ENCODE data around the gene MGRN1. TPM values are rescaled to one million over a fixed set of nuclear protein-coding genes. Genes with fewer than 3 reads are reported as not detected.

MGRN1 gene
- total RNA-seq, 5 donors from 2014 or later (not counting 1 experiment from before 2014, with no cell fraction given), result 63.1 to 76.8 (median 72.2) TPM

DNA sequence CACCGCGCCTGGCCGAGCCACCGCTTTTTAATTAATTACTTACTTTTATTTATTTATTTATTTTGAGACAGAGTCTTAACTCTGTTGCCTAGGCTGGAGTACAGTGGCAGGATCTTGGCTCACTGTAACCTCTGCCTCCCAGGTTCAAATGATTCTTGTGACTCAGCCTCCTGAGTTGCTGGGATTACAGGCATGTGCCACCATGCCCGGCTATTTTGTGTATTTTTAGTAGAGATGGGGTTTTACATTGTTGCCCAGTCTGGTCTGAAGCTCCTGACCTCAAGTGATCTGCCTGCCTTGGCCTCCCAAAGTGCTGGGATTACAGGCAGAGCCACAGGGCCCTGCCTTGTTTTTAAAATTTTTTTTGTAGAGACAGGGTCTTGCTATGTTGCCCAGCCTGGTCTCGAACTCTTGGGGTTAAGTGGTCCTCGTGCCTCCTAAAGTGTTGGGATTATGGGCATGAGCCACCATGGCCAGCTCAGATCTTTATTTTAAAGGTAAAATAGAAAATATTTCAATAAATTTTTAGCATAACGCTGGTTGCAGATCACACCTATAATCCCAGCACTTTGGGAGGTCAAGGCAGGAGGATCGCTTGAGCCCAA, 50.4 kb downstream of the MGRN1 start:
- H3K4me3 Mint-ChIP-seq, result peak overlapping the region in 1 of 3 donors; percentile 67
- no peaks in the 10 kb centered on the region for H3K27me3 Mint-ChIP-seq
- peaks cover 7 to 33% of the 10 kb centered on the region in 2 experiments for H3K4me1 ChIP-seq (ENCODE audit: control insufficient read depth in 1 of 2, extremely low read depth in 1 of 2, insufficient read depth in 2 of 2, low read length in 2 of 2)
- WGBS (ENCODE audit: insufficient coverage), result 83% methylated on average over 1 of the region's 9 CpGs
- peak overlapping the region; percentile 97 to 98 for H3K27ac Mint-ChIP-seq
- H3K9me3 Mint-ChIP-seq, result no peaks in the 10 kb centered on the region
- peak overlapping the region; percentile 29 for H3K27ac ChIP-seq (ENCODE audit: low read length)
- DNase-seq (no peak), ATAC-seq (replicated peaks in 1 of 4) (no peak)
- peaks cover 4% of the 10 kb centered on the region for H3K36me3 Mint-ChIP-seq
- H3K9me3 ChIP-seq, result no peaks in the 10 kb centered on the region
- peaks cover 23 to 35% (median 28%) of the 10 kb centered on the region in 3 donors for H3K4me1 Mint-ChIP-seq
- ChIA-PET CTCF (interaction anchor here in 1 of 2 donors (0.6 kb wide), 1 partner anchor 18 kb away, joined by 3 read pairs; the partner anchor contains the start of gene NUDT16L1), POLR2A (interaction anchor here in 1 of 2 donors (0.6 kb wide), 1 partner anchor 15 kb away, joined by 5 read pairs; no protein-coding TSS in a partner anchor)
- H3K4me3 ChIP-seq (ENCODE audit: control insufficient read depth in 1 of 2, extremely low read depth in 1 of 2, low read length in 1 of 2), result no peak overlapping the region
- H3K36me3 ChIP-seq (ENCODE audit: control insufficient read depth in 2 of 2, extremely low read depth in 1 of 2, insufficient read depth in 1 of 2, low read length in 1 of 2), result peaks cover 10 to 46% of the 10 kb centered on the region in 2 donors
- H3K27me3 ChIP-seq (replicated peaks in 1 of 2; ENCODE audit: control insufficient read depth in 2 of 2, extremely low read depth in 1 of 2, insufficient read depth in 2 of 2, low read length in 1 of 2), result no peaks in the 10 kb centered on the region

DNA sequence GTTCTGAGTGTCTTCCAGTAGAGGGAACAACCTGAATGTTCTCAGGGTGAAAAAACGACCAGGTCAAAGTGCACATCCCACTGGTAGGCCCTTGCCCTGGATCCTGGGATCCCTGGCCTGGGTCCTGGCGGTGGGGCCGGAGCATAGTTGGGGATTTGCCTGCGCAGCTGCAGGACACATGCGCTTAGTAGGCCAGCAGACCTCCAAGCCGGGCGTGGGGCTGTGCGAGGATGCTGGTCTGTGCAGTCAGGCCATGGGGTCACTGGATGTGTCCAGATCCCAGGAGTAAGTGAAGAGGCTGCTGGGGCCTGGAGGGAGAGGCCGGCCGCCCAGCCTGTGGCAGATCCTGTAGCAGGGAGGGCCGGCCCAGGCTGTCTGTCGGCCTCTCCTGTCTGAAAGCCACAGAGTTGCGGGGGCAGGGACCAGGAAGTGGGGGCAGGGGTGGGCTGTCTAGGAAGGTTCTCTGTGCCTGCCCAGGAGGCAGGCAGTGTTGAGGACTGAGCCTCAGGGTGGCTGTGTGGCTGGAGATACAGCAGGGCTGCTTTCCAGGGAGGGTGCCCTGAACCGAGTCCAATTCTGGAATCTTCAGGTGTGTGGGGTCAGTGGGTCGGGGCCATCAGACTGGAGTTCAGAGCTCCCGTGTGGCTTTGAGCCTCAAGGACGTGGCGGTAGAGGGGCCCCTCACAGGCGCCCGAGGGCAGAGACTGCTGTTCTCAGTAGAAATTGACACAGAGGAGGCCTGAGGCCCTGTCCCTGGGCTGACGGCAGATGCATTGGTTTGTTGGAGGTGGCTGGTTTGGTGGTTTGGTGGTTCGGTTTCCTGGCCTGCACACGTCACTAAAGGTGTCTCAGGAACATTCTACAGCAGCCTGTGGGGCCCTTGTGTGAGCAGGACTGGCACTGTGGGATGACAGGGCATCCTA, 51.5 kb downstream of the MGRN1 start:
- H3K27me3 Mint-ChIP-seq, result no peaks in the 10 kb centered on the region
- DNase-seq (peak; percentile 42 to 85 (median 63)), ATAC-seq (replicated peaks in 1 of 4) (peak; percentile 80 to 95 (median 90))
- H3K4me3 Mint-ChIP-seq, result peak overlapping the region; percentile 43 to 67 (median 58)
- 28% methylated on average over 23 of the region's 23 CpGs for WGBS (ENCODE audit: insufficient coverage)
- ChIA-PET POLR2A (interaction anchor here in 1 of 2 donors (0.6 kb wide), 1 partner anchor 60 kb away, joined by 6 read pairs; no protein-coding TSS in a partner anchor), CTCF (interaction anchor here in 1 of 2 donors (0.6 kb wide), 1 partner anchor 744 kb away, joined by 3 read pairs; no protein-coding TSS in a partner anchor)
- peak overlapping the region; percentile 24 to 49 for H3K4me3 ChIP-seq (ENCODE audit: control insufficient read depth in 1 of 2, extremely low read depth in 1 of 2, low read length in 1 of 2)
- no peaks in the 10 kb centered on the region for H3K9me3 Mint-ChIP-seq
- H3K27ac Mint-ChIP-seq, result peak overlapping the region; percentile 97 to 98
- no peaks in the 10 kb centered on the region for H3K27me3 ChIP-seq (replicated peaks in 1 of 2; ENCODE audit: control insufficient read depth in 2 of 2, extremely low read depth in 1 of 2, insufficient read depth in 2 of 2, low read length in 1 of 2)
- peak overlapping the region; percentile 89 for H3K27ac ChIP-seq (ENCODE audit: low read length)
- H3K4me1 Mint-ChIP-seq, result peaks cover 23 to 40% (median 28%) of the 10 kb centered on the region in 3 donors
- H3K9me3 ChIP-seq, result no peaks in the 10 kb centered on the region
- peaks cover 10 to 39% of the 10 kb centered on the region in 2 donors for H3K36me3 ChIP-seq (ENCODE audit: control insufficient read depth in 2 of 2, extremely low read depth in 1 of 2, insufficient read depth in 1 of 2, low read length in 1 of 2)
- peaks cover 4% of the 10 kb centered on the region for H3K36me3 Mint-ChIP-seq
- peaks cover 7 to 37% of the 10 kb centered on the region in 2 experiments for H3K4me1 ChIP-seq (ENCODE audit: control insufficient read depth in 1 of 2, extremely low read depth in 1 of 2, insufficient read depth in 2 of 2, low read length in 2 of 2)

DNA sequence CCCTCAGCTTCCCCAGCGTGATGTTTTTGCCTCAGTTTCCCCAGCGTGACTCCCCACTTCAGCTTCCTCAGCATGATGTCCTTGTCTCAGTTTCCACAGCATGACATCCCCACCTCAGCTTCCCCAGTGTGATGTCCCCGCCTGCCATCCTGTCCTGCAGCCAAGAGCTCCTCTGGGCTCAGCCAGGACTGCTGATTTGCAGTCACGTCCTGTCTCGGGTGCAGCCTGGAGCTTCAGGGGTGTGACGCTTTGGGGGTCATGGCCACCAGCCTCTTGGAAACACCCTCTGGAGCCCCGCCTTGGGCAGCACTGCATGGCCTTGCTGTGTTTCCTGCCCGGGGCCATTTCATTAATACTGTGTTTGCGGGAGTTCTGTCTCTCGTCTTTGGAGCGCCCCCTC, 52.2 kb downstream of the MGRN1 start:
- Histone ChIP-seq H3K27me3 (replicated peaks in 1 of 2; ENCODE audit: control insufficient read depth in 2 of 2, extremely low read depth in 1 of 2, insufficient read depth in 2 of 2, low read length in 1 of 2) (no peaks in the 10 kb centered on the region), H3K4me3 (ENCODE audit: control insufficient read depth in 1 of 2, extremely low read depth in 1 of 2, low read length in 1 of 2) (peak overlapping the region; percentile 24 to 49), H3K27ac (ENCODE audit: low read length) (peak overlapping the region; percentile 89), H3K9me3 (no peaks in the 10 kb centered on the region), H3K4me1 (ENCODE audit: control insufficient read depth in 1 of 2, extremely low read depth in 1 of 2, insufficient read depth in 2 of 2, low read length in 2 of 2) (peaks cover 7 to 44% of the 10 kb centered on the region in 2 experiments), H3K36me3 (ENCODE audit: control insufficient read depth in 2 of 2, extremely low read depth in 1 of 2, insufficient read depth in 1 of 2, low read length in 1 of 2) (peaks cover 13 to 40% of the 10 kb centered on the region in 2 donors)
- ChIA-PET POLR2A (interaction anchor here in 1 of 2 donors (0.6 kb wide), 1 partner anchor 61 kb away, joined by 6 read pairs; no protein-coding TSS in a partner anchor), CTCF (interaction anchor here in 1 of 2 donors (0.6 kb wide), 1 partner anchor 745 kb away, joined by 3 read pairs; no protein-coding TSS in a partner anchor)
- Mint-ChIP-seq H3K27ac (peak overlapping the region; percentile 97 to 98), H3K9me3 (no peaks in the 10 kb centered on the region), H3K36me3 (peaks cover 7% of the 10 kb centered on the region), H3K4me3 (peak overlapping the region; percentile 43 to 67 (median 58)), H3K27me3 (no peaks in the 10 kb centered on the region), H3K4me1 (peaks cover 29 to 40% (median 30%) of the 10 kb centered on the region in 3 donors)
- peak in 1 of 4 experiments; percentile 19 for ATAC-seq (replicated peaks in 1 of 4)
- 56% methylated on average over 7 of the region's 11 CpGs for WGBS (ENCODE audit: insufficient coverage)
- DNase-seq, result no peak

DNA sequence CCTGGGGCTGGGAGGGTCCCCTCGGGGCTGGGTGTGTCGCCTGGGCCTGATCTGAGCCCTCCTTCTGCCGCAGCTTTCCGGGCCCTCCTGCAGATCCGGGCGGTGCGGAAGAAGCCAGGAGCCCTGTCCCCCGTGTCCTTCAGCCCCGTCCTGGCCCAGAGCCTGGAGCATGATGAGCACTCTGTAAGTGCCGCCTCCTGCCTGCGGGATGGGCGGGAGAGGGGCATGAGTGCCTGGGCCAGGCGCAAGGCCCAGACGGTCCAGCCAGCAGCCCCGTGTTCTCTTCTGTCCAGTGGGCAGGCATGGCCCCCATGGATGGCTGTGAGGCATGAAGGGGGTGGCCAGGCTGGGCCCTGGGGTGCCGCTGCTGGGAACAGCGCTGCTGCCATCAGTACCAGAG, 52.8 kb downstream of the MGRN1 start:
- ATAC-seq (replicated peaks in 1 of 4) (no peak), DNase-seq (no peak)
- Histone ChIP-seq H3K27me3 (replicated peaks in 1 of 2; ENCODE audit: control insufficient read depth in 2 of 2, extremely low read depth in 1 of 2, insufficient read depth in 2 of 2, low read length in 1 of 2) (no peaks in the 10 kb centered on the region), H3K4me3 (ENCODE audit: control insufficient read depth in 1 of 2, extremely low read depth in 1 of 2, low read length in 1 of 2) (no peak overlapping the region), H3K36me3 (ENCODE audit: control insufficient read depth in 2 of 2, extremely low read depth in 1 of 2, insufficient read depth in 1 of 2, low read length in 1 of 2) (peaks cover 10 to 42% of the 10 kb centered on the region in 2 donors), H3K4me1 (ENCODE audit: control insufficient read depth in 1 of 2, extremely low read depth in 1 of 2, insufficient read depth in 2 of 2, low read length in 2 of 2) (peaks cover 7 to 50% of the 10 kb centered on the region in 2 experiments), H3K9me3 (no peaks in the 10 kb centered on the region), H3K27ac (ENCODE audit: low read length) (peak overlapping the region; percentile 89)
- peaks cover 30 to 40% (median 30%) of the 10 kb centered on the region in 3 donors for H3K4me1 Mint-ChIP-seq
- H3K9me3 Mint-ChIP-seq, result no peaks in the 10 kb centered on the region
- 97% methylated on average over 14 of the region's 17 CpGs for WGBS (ENCODE audit: insufficient coverage)
- ChIA-PET POLR2A (no interaction called here), CTCF (no interaction called here)
- peak overlapping the region in 1 of 2 donors; percentile 97 for H3K27ac Mint-ChIP-seq
- H3K27me3 Mint-ChIP-seq, result no peaks in the 10 kb centered on the region
- H3K36me3 Mint-ChIP-seq, result peaks cover 7% of the 10 kb centered on the region
- peak overlapping the region in 1 of 3 donors; percentile 67 for H3K4me3 Mint-ChIP-seq

DNA sequence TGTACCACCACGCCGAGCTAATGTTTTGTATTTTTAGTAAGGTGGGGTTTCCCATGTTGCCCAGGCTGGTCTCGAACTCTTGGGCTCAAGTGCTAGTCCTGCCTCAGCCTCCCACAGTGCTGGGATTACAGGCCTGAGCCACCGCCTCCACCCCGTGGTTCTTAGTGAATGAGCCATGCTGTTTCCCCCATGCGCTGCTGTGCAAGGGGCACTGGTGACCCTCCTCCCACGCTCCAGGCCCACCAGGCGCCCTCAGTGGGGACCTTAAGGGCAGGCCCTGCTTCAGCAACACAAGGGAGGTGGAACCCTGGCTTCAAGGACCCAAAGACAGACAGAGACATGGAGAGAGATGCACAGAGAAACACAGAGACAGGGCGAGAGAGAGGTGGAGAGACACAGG, 53.4 kb downstream of the MGRN1 start:
- ChIA-PET CTCF (no interaction called here), POLR2A (no interaction called here)
- DNase-seq, result no peak
- H3K4me3 Mint-ChIP-seq, result peak overlapping the region in 1 of 3 donors; percentile 0
- no peaks in the 10 kb centered on the region for H3K9me3 ChIP-seq
- H3K9me3 Mint-ChIP-seq, result no peaks in the 10 kb centered on the region
- peaks cover 7 to 56% of the 10 kb centered on the region in 2 experiments for H3K4me1 ChIP-seq (ENCODE audit: control insufficient read depth in 1 of 2, extremely low read depth in 1 of 2, insufficient read depth in 2 of 2, low read length in 2 of 2)
- ATAC-seq (replicated peaks in 1 of 4), result no peak
- H3K4me1 Mint-ChIP-seq, result peaks cover 30 to 40% (median 30%) of the 10 kb centered on the region in 3 donors
- no peaks in the 10 kb centered on the region for H3K27me3 ChIP-seq (replicated peaks in 1 of 2; ENCODE audit: control insufficient read depth in 2 of 2, extremely low read depth in 1 of 2, insufficient read depth in 2 of 2, low read length in 1 of 2)
- WGBS (ENCODE audit: insufficient coverage), result 98% methylated on average over 6 of the region's 9 CpGs
- H3K27me3 Mint-ChIP-seq, result no peaks in the 10 kb centered on the region
- H3K36me3 Mint-ChIP-seq, result peaks cover 7% of the 10 kb centered on the region
- peaks cover 10 to 44% of the 10 kb centered on the region in 2 donors for H3K36me3 ChIP-seq (ENCODE audit: control insufficient read depth in 2 of 2, extremely low read depth in 1 of 2, insufficient read depth in 1 of 2, low read length in 1 of 2)
- peak overlapping the region; percentile 24 to 71 for H3K27ac Mint-ChIP-seq
- no peak overlapping the region for H3K27ac ChIP-seq (ENCODE audit: low read length)
- H3K4me3 ChIP-seq (ENCODE audit: control insufficient read depth in 1 of 2, extremely low read depth in 1 of 2, low read length in 1 of 2), result no peak overlapping the region

DNA sequence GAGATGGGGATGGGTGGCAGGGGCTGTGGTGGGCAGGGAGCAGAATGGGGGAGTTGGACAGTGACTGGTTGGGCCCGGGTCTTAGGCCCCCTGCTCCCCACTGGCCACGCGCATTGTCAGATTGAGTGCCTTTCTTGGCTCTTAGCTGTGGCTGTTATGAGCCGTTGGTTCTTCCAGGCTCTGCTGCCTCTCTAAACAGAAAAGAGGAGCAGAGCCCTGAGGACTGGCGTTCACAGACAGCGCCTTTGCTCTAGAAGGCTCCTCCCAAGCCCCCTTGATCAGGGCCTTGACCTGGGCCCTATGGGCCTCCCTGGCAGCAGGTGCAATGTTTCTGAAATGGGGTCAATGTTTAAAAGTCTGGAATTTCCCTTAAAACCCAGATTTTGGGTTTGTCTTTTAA, 54.0 kb downstream of the MGRN1 start:
- H3K27ac Mint-ChIP-seq, result peak overlapping the region; percentile 24 to 71
- H3K9me3 Mint-ChIP-seq, result no peaks in the 10 kb centered on the region
- no peaks in the 10 kb centered on the region for H3K27me3 ChIP-seq (replicated peaks in 1 of 2; ENCODE audit: control insufficient read depth in 2 of 2, extremely low read depth in 1 of 2, insufficient read depth in 2 of 2, low read length in 1 of 2)
- ChIA-PET POLR2A (no interaction called here), CTCF (no interaction called here)
- peaks cover 30 to 40% (median 30%) of the 10 kb centered on the region in 3 donors for H3K4me1 Mint-ChIP-seq
- H3K36me3 Mint-ChIP-seq, result peaks cover 4% of the 10 kb centered on the region
- no peak overlapping the region for H3K27ac ChIP-seq (ENCODE audit: low read length)
- no peak for DNase-seq
- no peak for ATAC-seq (replicated peaks in 1 of 4)
- H3K36me3 ChIP-seq (ENCODE audit: control insufficient read depth in 2 of 2, extremely low read depth in 1 of 2, insufficient read depth in 1 of 2, low read length in 1 of 2), result peaks cover 4 to 43% of the 10 kb centered on the region in 2 donors
- peaks cover 7 to 57% of the 10 kb centered on the region in 2 experiments for H3K4me1 ChIP-seq (ENCODE audit: control insufficient read depth in 1 of 2, extremely low read depth in 1 of 2, insufficient read depth in 2 of 2, low read length in 2 of 2)
- no peaks in the 10 kb centered on the region for H3K9me3 ChIP-seq
- H3K27me3 Mint-ChIP-seq, result no peaks in the 10 kb centered on the region
- WGBS (ENCODE audit: insufficient coverage), result 95% methylated on average over 4 of the region's 6 CpGs
- peak overlapping the region in 1 of 3 donors; percentile 0 for H3K4me3 Mint-ChIP-seq
- no peak overlapping the region for H3K4me3 ChIP-seq (ENCODE audit: control insufficient read depth in 1 of 2, extremely low read depth in 1 of 2, low read length in 1 of 2)
